Endodermal cell (in vitro differentiated cells): ENCODE measurements around the gene ARHGAP32. TPM values are rescaled to one million over a fixed set of nuclear protein-coding genes. Genes with fewer than 3 reads are reported as not detected.

Experiments used
- DNase-seq: peaks from one replicate; pipeline ENCODE4 v3.0.0-alpha.2; 2017
- H3K27ac ChIP-seq: 2 replicates; pipeline ENCODE4 v1.5.1; 2013; ENCODE audit warnings: mild to moderate bottlenecking, low read depth, low read length, moderate library complexity
- H3K27me3 ChIP-seq: 2 replicates; pipeline ENCODE4 v1.6.1; 2013; ENCODE audit warnings: mild to moderate bottlenecking, low read length, moderate library complexity; ENCODE audit not compliant: insufficient read depth, control insufficient read depth, poor library complexity, severe bottlenecking
- H3K36me3 ChIP-seq: 2 replicates; pipeline ENCODE4 v1.7.0; 2013; ENCODE audit warnings: mild to moderate bottlenecking, low read length, moderate library complexity; ENCODE audit not compliant: control insufficient read depth, insufficient read depth
- H3K4me1 ChIP-seq: one replicate; pipeline ENCODE4 v1.7.0; 2013; ENCODE audit warnings: low read length; ENCODE audit not compliant: control insufficient read depth, insufficient read depth
- H3K4me3 ChIP-seq: 2 replicates; pipeline ENCODE4 v1.5.1; 2013; ENCODE audit warnings: mild to moderate bottlenecking, low read length, moderate library complexity
- H3K9ac ChIP-seq: 2 replicates; pipeline ENCODE4 v1.6.1; 2013; ENCODE audit warnings: mild to moderate bottlenecking, low read length, moderate library complexity; ENCODE audit not compliant: poor library complexity, severe bottlenecking; ENCODE audit errors: extremely low read depth
- H3K9me3 ChIP-seq: 2 replicates; pipeline ENCODE4 v1.6.1; 2013; ENCODE audit warnings: mild to moderate bottlenecking, low read length, moderate library complexity; ENCODE audit not compliant: control insufficient read depth
- H3K27ac Mint-ChIP-seq: 2 replicates; pipeline ENCODE4 v1.8.0; 2020; ENCODE audit warnings: mixed read lengths
- H3K27me3 Mint-ChIP-seq: 2 replicates; pipeline ENCODE4 v1.8.0; 2021; ENCODE audit warnings: mild to moderate bottlenecking, mixed read lengths; ENCODE audit not compliant: insufficient read depth
- H3K36me3 Mint-ChIP-seq: 2 replicates; pipeline ENCODE4 v1.8.0; 2020; ENCODE audit warnings: low read depth, mixed read lengths
- H3K4me1 Mint-ChIP-seq: 2 replicates; pipeline ENCODE4 v1.8.0; 2020; ENCODE audit warnings: mixed read lengths
- H3K4me3 Mint-ChIP-seq: 2 replicates; pipeline ENCODE4 v1.8.0; 2020; ENCODE audit warnings: mild to moderate bottlenecking, moderate library complexity, mixed read lengths
- H3K9me3 Mint-ChIP-seq: 2 replicates; pipeline ENCODE4 v1.8.0; 2020; ENCODE audit warnings: mild to moderate bottlenecking, mixed read lengths
- CTCF ChIP-seq: fragments of 200-600 bp; sonication (generic); conservative IDR thresholded peaks from 2 replicates; pipeline ENCODE4 v1.5.0; 2021; ENCODE audit warnings: antibody characterized with exemption, mild to moderate bottlenecking
- WGBS, 2 experiments: methylation state at CpG; one replicate each; pipeline versions ENCODE4 v1.1.5 to v1.1.7; 2013; ENCODE audit warnings: missing lambda C conversion rate in 2 of 2, mixed read lengths in 1 of 2; ENCODE audit not compliant: insufficient coverage in 1 of 2, insufficient read length in 1 of 2; 5-methylcytosine and 5-hydroxymethylcytosine counted together
- total RNA-seq, 2 donors: library from RNA; stranded (reverse); fragmentation: NEBNext Ultra II Directional in 1 of 2; extraction: Animal tissue kit (Norgen Biotek cat#: 25700) in 1 of 2; gene quantifications; 2 replicates in 1 of 2; 3 replicates in 1 of 2; pipeline ENCODE4 v1.2.1, GENCODE V29; 2021

The ARHGAP32 gene
- total RNA-seq, 2 donors from 2014 or later: 36.4 to 65.8 TPM

GRCh38 chr11:129144256-129144655, 47.9 kb downstream of the ARHGAP32 start:
- Histone ChIP-seq H3K9ac (no peak overlapping the region), H3K27ac (no peak overlapping the region), H3K9me3 (peaks cover 11% of the 10 kb centered on the region), H3K27me3 (no peaks in the 10 kb centered on the region), H3K4me1 (peaks cover 7% of the 10 kb centered on the region), H3K36me3 (no peaks in the 10 kb centered on the region), H3K4me3 (no peak overlapping the region)
- Mint-ChIP-seq H3K27ac (peak overlapping the region; percentile 44), H3K27me3 (no peaks in the 10 kb centered on the region), H3K4me1 (peaks cover 41% of the 10 kb centered on the region), H3K9me3 (peaks cover 21% of the 10 kb centered on the region), H3K36me3 (peaks cover 13% of the 10 kb centered on the region), H3K4me3 (no peak overlapping the region)
- no peak for DNase-seq
- WGBS, 2 experiments: 95 to 100% methylated on average over 2 of the region's 2 CpGs
- TF ChIP-seq CTCF: no peak

GRCh38 chr11:129143335-129143734, 48.8 kb downstream of the ARHGAP32 start:
- H3K27ac Mint-ChIP-seq: no peak overlapping the region
- WGBS, 2 experiments: 78 to 90% methylated on average over 7 to 8 of the region's 8 CpGs
- Histone ChIP-seq H3K4me1 (peaks cover 6% of the 10 kb centered on the region), H3K4me3 (no peak overlapping the region), H3K27ac (peak overlapping the region; percentile 80), H3K9me3 (peaks cover 11% of the 10 kb centered on the region), H3K9ac (no peak overlapping the region), H3K27me3 (no peaks in the 10 kb centered on the region), H3K36me3 (no peaks in the 10 kb centered on the region)
- peaks cover 35% of the 10 kb centered on the region for H3K4me1 Mint-ChIP-seq
- no peak overlapping the region for H3K4me3 Mint-ChIP-seq
- no peaks in the 10 kb centered on the region for H3K27me3 Mint-ChIP-seq
- peaks cover 12% of the 10 kb centered on the region for H3K9me3 Mint-ChIP-seq
- no peak for DNase-seq
- no peak for TF ChIP-seq CTCF
- peaks cover 9% of the 10 kb centered on the region for H3K36me3 Mint-ChIP-seq

GRCh38 chr11:129141748-129142523, 50.2 kb downstream of the ARHGAP32 start:
- Histone ChIP-seq H3K36me3 (no peaks in the 10 kb centered on the region), H3K9me3 (peaks cover 11% of the 10 kb centered on the region), H3K4me1 (no peaks in the 10 kb centered on the region), H3K4me3 (no peak overlapping the region), H3K27me3 (no peaks in the 10 kb centered on the region), H3K9ac (no peak overlapping the region), H3K27ac (no peak overlapping the region)
- WGBS, 2 experiments: 80 to 93% methylated on average over 1 to 6 of the region's 8 CpGs
- H3K4me1 Mint-ChIP-seq: peaks cover 28% of the 10 kb centered on the region
- no peak for DNase-seq
- H3K27ac Mint-ChIP-seq: no peak overlapping the region
- no peak for TF ChIP-seq CTCF
- H3K9me3 Mint-ChIP-seq: peaks cover 3% of the 10 kb centered on the region
- H3K36me3 Mint-ChIP-seq: peaks cover 3% of the 10 kb centered on the region
- H3K27me3 Mint-ChIP-seq: no peaks in the 10 kb centered on the region
- H3K4me3 Mint-ChIP-seq: no peak overlapping the region
